ENCODE results near the gene INPP5A.

DNA sequence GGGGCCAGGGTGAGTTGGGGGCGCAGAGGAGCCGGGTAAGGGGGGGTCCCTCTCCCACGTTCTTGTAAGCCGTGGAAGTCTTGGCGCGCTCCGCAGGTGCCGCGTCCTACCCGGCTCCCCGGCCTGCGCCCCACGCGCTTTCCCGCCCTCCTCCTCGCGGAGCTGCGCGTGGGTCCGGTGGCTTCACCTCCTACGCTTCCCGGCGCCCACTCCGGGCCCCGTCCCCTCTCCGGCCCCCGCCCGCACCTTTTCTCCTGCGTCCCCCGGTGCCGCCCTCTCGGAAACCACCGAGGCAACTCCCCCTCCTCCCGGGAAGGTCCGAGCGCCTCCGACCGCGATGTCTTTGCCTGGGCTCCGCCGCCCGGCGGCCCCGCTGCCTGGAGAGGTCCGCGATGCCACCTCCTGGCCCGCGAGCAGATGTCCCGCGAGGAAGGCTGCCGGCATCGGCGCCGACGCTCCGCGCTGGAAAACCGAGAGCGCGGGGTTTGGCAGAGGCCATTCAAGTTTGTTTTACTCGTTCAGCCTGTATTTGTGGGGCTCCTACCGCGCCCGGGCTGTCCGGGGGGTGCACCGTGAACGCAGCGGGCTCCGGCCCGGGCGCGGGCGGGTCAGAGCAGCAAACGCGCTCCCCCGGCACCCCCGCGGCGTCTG is 250.7 kb downstream of the INPP5A start:
- TF ChIP-seq CTCF (conservative IDR thresholded peaks at IDR 0.05; ENCODE audit: low read length) (no peak), EZH2phosphoT487 (IDR thresholded peaks at IDR 0.05; ENCODE audit: borderline replicate concordance) (no peak)

Measured in Loucy (cell line).